Ishikawa (cell line): Measurements from ENCODE around the gene EGFLAM.

Experiments
- CEBPB ChIP-seq: IDR thresholded peaks from 2 replicates; pipeline ENCODE4 v1.6.1; 2012
- CREB1 ChIP-seq: IDR thresholded peaks from 2 replicates; pipeline ENCODE4 v1.6.1; 2012; ENCODE audit warnings: low read depth
- EGR1 ChIP-seq: IDR thresholded peaks from 2 replicates; pipeline ENCODE4 v1.6.1; 2012
- EP300 ChIP-seq: IDR thresholded peaks from 2 replicates; pipeline ENCODE4 v1.6.1; 2012; ENCODE audit warnings: borderline replicate concordance
- FOXM1 ChIP-seq: IDR thresholded peaks from 2 replicates; pipeline ENCODE4 v1.6.1; 2012; ENCODE audit warnings: low read depth, borderline replicate concordance
- RAD21 ChIP-seq: IDR thresholded peaks from 2 replicates; pipeline ENCODE4 v1.6.1; 2012; ENCODE audit warnings: low read depth
- TAF1 ChIP-seq: IDR thresholded peaks from 2 replicates; pipeline ENCODE4 v1.6.1; 2012; ENCODE audit warnings: low read depth, mild to moderate bottlenecking
- TCF12 ChIP-seq: IDR thresholded peaks from 2 replicates; pipeline ENCODE4 v1.6.1; 2012; ENCODE audit warnings: low read depth
- TEAD4 ChIP-seq: IDR thresholded peaks from 2 replicates; pipeline ENCODE4 v1.6.1; 2012
- YY1 ChIP-seq: IDR thresholded peaks from 2 replicates; pipeline ENCODE4 v1.6.1; 2012; ENCODE audit warnings: low read depth
- ZBTB7A ChIP-seq: IDR thresholded peaks from 2 replicates; pipeline ENCODE4 v1.6.1; 2012; ENCODE audit warnings: low read depth
- TF ChIP-seq, protein P1 (sequence below): IDR thresholded peaks from 2 replicates; pipeline ENCODE4 v1.6.1; 2012; ENCODE audit warnings: low read depth, mild to moderate bottlenecking
- TF ChIP-seq, protein P2 (sequence below): IDR thresholded peaks from 2 replicates; pipeline ENCODE4 v1.6.1; 2012

Gene EGFLAM

DNA sequence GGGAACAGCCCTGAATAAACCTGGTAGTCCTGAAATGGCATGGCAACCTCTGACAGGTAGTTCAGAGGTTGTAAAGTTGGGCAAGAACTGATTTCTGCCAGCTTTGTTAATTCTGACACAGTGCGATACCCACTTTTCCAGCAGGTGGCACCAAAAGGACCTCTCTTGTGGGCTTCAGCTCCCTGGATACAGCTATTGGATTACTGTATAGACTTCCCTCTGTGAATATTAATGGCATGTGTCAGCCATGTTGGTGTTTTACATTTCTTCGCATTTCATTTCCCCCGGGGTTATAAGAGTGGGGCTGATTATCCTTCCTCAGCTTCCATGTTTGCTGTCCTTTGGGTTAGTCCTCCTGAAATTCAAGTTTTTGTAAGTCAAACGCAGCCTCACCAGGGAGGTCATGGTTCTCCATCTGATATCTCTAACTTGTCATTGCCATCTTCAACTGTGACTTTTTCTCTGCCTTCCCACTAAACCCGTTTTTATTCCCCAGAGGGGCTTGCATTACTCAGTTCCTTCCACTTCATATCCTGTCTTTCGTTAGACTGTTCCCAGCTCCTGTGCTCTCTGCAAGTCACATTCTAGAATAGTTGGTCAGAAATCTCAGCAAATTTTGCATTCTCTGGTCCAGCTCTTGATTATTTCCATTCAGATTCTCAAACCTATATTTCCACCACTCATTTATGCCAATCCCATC, 162.5 kb downstream of the EGFLAM start:
- TF ChIP-seq RAD21 (peak; percentile 69), TEAD4 (no peak), YY1 (0 out of 2 replicates have a peak, but pooled peaks have one; percentile 43)

DNA sequence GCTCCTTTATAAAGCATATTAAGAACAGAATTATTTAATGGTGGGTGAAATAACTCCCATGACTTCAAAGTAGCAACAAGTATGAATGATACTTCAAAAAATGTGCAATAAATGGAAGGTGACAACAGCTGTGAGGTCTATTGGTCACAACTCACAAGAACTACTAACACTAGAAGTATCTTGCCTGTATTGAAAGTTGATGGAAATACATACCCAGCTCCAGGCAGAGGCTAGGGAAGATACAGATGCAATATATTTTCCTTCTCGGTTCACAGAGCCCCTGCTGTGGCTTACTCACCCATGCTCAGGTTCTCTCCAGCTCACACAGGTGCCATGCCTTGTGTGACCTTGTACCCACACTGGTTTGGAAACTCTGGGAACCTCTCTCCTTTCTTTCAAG, 164.3 kb downstream of the EGFLAM start:
- TF ChIP-seq YY1: no peak
- TF ChIP-seq, protein P1, sequence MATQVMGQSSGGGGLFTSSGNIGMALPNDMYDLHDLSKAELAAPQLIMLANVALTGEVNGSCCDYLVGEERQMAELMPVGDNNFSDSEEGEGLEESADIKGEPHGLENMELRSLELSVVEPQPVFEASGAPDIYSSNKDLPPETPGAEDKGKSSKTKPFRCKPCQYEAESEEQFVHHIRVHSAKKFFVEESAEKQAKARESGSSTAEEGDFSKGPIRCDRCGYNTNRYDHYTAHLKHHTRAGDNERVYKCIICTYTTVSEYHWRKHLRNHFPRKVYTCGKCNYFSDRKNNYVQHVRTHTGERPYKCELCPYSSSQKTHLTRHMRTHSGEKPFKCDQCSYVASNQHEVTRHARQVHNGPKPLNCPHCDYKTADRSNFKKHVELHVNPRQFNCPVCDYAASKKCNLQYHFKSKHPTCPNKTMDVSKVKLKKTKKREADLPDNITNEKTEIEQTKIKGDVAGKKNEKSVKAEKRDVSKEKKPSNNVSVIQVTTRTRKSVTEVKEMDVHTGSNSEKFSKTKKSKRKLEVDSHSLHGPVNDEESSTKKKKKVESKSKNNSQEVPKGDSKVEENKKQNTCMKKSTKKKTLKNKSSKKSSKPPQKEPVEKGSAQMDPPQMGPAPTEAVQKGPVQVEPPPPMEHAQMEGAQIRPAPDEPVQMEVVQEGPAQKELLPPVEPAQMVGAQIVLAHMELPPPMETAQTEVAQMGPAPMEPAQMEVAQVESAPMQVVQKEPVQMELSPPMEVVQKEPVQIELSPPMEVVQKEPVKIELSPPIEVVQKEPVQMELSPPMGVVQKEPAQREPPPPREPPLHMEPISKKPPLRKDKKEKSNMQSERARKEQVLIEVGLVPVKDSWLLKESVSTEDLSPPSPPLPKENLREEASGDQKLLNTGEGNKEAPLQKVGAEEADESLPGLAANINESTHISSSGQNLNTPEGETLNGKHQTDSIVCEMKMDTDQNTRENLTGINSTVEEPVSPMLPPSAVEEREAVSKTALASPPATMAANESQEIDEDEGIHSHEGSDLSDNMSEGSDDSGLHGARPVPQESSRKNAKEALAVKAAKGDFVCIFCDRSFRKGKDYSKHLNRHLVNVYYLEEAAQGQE: no peak
- TF ChIP-seq FOXM1: no peak

DNA sequence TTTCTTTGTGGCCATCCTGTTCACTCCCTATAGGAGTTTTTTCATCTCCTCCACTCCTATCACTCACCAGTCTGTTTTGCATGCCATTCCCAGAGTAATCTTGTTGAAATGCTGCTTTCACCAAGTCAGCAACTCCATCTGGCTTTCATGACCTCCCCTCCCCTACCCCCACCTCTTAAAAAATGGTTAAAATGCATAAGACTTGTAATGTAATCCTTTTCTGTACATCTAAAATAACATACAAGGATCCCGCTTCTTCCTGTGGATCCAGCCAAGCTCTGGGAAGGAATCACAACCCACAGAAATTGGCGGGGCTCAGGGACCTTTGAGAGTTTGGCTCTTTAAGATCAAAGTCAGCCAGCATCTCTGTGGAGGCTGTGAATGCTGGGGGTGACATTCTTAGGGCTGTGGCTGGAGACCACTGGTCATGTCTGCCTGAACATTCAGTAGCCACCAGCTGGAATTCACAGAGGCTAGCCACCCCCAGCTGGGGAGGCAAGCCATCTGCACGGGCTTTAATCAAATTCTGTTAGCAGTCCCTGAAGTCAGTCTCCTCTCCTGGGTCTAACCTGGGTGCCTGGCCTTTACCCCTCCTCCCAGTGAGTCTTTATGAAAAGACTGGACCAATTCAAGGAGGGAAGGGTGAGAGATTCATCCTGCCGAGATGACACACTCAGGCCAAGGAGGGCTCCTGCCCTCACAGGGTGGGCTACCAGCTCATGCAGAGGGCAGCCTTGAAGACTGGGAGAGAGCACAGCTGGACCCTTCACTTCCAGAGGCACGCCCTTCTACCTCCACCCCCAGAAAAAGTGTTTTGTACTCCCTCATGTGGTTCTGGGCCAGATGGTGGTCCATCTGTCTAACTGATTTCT, 165.2 kb downstream of the EGFLAM start:
- no peak for TF ChIP-seq TCF12
- no peak for TF ChIP-seq EP300
- no peak for TF ChIP-seq EGR1
- no peak for TF ChIP-seq ZBTB7A
- TF ChIP-seq TEAD4: no peak
- TF ChIP-seq YY1: no peak
- TF ChIP-seq, protein P1: no peak
- TF ChIP-seq FOXM1: no peak
- TF ChIP-seq TAF1: no peak

DNA sequence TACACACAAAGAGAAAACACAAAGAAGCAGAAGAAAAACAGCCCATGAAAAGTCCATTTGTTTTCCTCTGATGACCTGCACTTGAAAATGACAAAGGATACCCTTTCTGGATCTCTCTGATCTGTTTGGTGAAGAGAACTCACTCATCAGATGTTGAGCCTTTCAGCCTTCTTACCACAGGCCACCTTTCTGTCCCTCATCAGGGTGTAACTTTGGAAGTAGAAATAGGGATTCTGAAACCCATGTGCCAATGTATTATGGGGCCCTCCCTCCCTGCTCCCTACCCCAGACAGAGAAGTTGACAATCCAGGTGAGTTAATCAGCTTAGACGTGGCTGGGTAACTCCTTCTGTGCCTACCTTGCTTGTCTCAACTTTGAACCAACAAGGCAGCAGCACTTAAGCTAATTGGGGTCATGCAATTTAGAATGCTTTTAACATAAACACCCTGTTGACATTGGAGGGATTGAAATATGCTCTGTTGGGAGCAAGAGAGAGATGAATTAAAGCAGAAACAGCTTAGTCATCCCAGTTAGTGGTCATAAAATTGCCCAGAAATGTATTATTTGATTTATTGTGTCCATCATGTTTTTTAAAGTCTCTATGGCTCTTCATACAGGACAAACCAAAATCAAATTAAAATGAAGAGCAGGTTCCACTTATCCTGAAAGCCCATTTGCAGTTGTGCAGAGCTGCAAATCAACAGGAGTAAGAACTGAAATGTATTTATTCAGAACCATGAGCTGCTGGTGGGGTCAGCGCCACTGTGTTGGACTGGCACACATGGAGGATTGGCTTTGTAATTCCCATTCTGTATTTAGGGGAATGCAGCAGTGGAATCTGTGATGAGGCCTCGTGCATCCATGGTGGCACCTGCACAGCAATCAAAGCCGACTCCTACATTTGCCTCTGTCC, 166.0 kb downstream of the EGFLAM start:
- TF ChIP-seq EGR1: no peak
- no peak for TF ChIP-seq CEBPB
- no peak for TF ChIP-seq ZBTB7A
- TF ChIP-seq TCF12: no peak
- TF ChIP-seq FOXM1: no peak
- TF ChIP-seq TEAD4: no peak
- TF ChIP-seq, protein P1: no peak
- TF ChIP-seq TAF1: no peak
- TF ChIP-seq CREB1: no peak
- TF ChIP-seq, protein P2, sequence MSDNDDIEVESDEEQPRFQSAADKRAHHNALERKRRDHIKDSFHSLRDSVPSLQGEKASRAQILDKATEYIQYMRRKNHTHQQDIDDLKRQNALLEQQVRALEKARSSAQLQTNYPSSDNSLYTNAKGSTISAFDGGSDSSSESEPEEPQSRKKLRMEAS: no peak
- no peak for TF ChIP-seq EP300

DNA sequence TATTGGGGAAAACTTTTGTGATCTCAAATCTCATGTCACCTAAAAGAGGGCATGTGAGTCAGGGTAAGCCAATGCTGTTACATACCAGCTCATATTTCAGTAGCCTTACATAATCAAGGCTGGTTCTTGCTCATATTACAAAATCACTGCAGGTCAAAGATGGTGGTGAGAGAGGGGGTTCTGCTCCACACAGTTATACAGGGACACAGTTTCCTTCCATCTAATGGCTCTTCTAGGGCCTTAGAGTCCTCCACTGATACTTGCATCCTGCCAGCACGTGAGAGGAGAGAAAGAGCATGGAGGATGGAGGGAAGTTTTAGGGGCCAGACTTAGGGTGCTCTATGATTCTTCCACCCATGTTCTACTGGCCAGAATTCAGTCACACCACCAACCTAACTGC, 168.1 kb downstream of the EGFLAM start:
- TF ChIP-seq TEAD4 (no peak), CEBPB (0 out of 2 replicates have a peak, but pooled peaks have one; percentile 48)
